Stomach (tissue), 4 donors: ENCODE measurements around the gene ERGIC2.

Experiments
- EP300 ChIP-seq: sonication (generic); formaldehyde crosslinking; IDR thresholded peaks from one replicate; pipeline ENCODE4 v1.6.1; 2017; ENCODE audit warnings: antibody characterized with exemption
- POLR2A ChIP-seq, 4 donors: fragments of 450-650 bp; IDR thresholded peaks; one replicate each; pipeline ENCODE4 v1.6.1; 2016; ENCODE audit warnings: antibody characterized with exemption in 4 of 4, control low read depth in 2 of 4, mild to moderate bottlenecking in 1 of 4, moderate library complexity in 1 of 4
- POLR2AphosphoS5 ChIP-seq, 3 donors: sonication (generic); formaldehyde crosslinking; IDR thresholded peaks; one replicate each; pipeline ENCODE4 v1.6.1; 2016; ENCODE audit warnings: antibody characterized with exemption in 3 of 3
- TF ChIP-seq, protein P1 (sequence below), 7 experiments: fragments of 450-650 bp in 4 of 7; fragments of 200-600 bp in 3 of 7; sonication (generic) in 3 of 7; IDR thresholded peaks; one replicate each; pipeline ENCODE4 v1.5.1; 2016 to 2019; ENCODE audit warnings: antibody characterized with exemption in 7 of 7, control low read depth in 2 of 7, mild to moderate bottlenecking in 1 of 7

GRCh38 chr12:29301114-29301513, 79.9 kb downstream of the ERGIC2 start:
- TF ChIP-seq, protein P1, sequence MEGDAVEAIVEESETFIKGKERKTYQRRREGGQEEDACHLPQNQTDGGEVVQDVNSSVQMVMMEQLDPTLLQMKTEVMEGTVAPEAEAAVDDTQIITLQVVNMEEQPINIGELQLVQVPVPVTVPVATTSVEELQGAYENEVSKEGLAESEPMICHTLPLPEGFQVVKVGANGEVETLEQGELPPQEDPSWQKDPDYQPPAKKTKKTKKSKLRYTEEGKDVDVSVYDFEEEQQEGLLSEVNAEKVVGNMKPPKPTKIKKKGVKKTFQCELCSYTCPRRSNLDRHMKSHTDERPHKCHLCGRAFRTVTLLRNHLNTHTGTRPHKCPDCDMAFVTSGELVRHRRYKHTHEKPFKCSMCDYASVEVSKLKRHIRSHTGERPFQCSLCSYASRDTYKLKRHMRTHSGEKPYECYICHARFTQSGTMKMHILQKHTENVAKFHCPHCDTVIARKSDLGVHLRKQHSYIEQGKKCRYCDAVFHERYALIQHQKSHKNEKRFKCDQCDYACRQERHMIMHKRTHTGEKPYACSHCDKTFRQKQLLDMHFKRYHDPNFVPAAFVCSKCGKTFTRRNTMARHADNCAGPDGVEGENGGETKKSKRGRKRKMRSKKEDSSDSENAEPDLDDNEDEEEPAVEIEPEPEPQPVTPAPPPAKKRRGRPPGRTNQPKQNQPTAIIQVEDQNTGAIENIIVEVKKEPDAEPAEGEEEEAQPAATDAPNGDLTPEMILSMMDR (IDR thresholded peaks at IDR 0.05), result no peak
- TF ChIP-seq POLR2A (IDR thresholded peaks at IDR 0.05) (no peak), POLR2AphosphoS5 (IDR thresholded peaks at IDR 0.05) (no peak), EP300 (no peak)
